Measurements from ENCODE around the gene WDFY3. TPM values are rescaled to one million over a fixed set of nuclear protein-coding genes. Genes with fewer than 3 reads are reported as not detected.

Gene WDFY3
- total RNA-seq, 4 donors from 2014 or later: 79.2 to 244 (median 119) TPM

DNA sequence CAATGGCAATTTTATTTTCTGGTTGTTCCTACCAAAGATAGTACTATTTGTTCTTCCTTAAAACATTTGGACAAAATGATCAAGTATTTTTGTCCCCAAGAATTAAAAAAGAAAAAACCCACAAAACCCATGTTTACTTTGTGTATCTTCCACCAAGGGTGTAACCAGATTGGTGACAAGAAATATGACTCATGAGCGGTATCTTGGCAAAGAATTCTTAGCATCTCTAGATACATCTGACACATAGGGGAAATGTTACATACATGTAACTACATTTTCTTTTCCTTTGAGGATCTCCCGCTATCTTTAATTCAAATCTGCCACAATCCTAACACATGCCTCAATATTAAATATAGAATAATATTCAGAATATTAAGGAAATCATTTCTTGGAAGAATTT is 78.7 kb downstream of the WDFY3 start:
- no peaks in the 10 kb centered on the region for H3K27me3 ChIP-seq
- peak overlapping the region; percentile 78 for H3K27ac ChIP-seq
- TF ChIP-seq POLR2AphosphoS5 (IDR thresholded peaks at IDR 0.05): no peak
- TF ChIP-seq POLR2A (IDR thresholded peaks at IDR 0.05): no peak
- TF ChIP-seq EP300 (IDR thresholded peaks at IDR 0.05): no peak
- TF ChIP-seq CTCF (IDR thresholded peaks at IDR 0.05): no peak
- no peak for DNase-seq (ENCODE audit: low spot score in 2 of 2)
- no peak overlapping the region for H3K4me3 ChIP-seq
- peaks cover 3% of the 10 kb centered on the region for H3K4me1 ChIP-seq
- 70% methylated on average over 2 of the region's 2 CpGs for whole genome bisulfite sequencing
- H3K9me3 ChIP-seq: no peaks in the 10 kb centered on the region
- peaks cover 10% of the 10 kb centered on the region for H3K36me3 ChIP-seq

DNA sequence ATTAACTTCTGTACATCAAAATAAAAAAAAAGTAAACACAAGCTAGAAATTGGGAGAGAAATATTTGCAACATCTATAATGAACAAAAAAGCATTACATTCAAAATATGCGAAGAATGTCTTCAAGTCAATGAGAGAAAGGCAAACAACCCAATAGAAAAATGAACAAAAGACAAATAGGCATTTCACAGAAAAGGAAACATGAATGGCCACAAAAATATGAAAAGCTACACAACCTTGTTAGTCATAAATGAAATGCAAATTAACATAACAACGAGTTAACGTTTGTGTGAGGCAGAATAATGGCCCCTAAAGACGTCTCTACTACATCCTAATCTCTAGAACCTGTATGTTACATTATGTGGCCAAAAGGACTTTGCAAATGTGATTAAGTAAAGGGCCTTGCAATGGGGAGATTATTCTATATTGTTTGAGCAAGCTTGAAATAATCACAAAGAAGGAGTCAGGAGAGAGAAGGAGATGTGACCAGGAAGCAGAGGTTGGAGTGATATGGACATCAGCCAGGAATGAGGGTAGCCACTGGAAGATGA is 86.8 kb downstream of the WDFY3 start:
- no peak for TF ChIP-seq CTCF (IDR thresholded peaks at IDR 0.05)
- no peak for TF ChIP-seq POLR2AphosphoS5 (IDR thresholded peaks at IDR 0.05)
- no peak for TF ChIP-seq POLR2A (IDR thresholded peaks at IDR 0.05)
- no peak for TF ChIP-seq EP300 (IDR thresholded peaks at IDR 0.05)

GRCh38 chr4:84878546-84878945 is 87.9 kb downstream of the WDFY3 start:
- WGBS: 85% methylated on average over 3 of the region's 3 CpGs

More for the DNA sequence above, 86.8 kb downstream of the WDFY3 start:
- H3K4me3 ChIP-seq: no peak overlapping the region
- H3K36me3 ChIP-seq: peaks cover 6% of the 10 kb centered on the region
- DNase-seq (ENCODE audit: low spot score in 2 of 2): no peak
- H3K9me3 ChIP-seq: no peaks in the 10 kb centered on the region
- H3K4me1 ChIP-seq: no peaks in the 10 kb centered on the region
- 84% methylated on average over 4 of the region's 4 CpGs for WGBS
- H3K27me3 ChIP-seq: no peaks in the 10 kb centered on the region
- no peak overlapping the region for H3K27ac ChIP-seq

DNA sequence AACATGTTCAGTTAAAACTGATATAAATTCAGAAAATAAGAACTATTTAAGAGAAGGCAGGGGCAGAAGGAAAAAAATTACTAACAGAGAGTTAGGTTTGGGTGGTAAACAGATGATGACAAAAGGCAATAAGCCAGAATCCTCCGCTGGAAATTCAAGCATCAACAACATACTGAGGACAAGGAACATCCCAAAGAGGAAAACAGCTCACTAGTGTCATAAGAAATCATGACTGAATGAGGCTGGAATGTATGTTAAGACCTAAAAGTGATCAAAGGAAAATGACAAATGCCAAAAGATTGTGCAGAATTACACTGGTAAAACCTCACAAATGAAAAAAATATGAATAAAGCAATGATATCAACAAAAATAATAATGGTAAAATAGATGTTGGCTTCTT is 88.4 kb downstream of the WDFY3 start:
- peaks cover 6% of the 10 kb centered on the region for H3K36me3 ChIP-seq
- H3K4me1 ChIP-seq: no peaks in the 10 kb centered on the region
- no peak overlapping the region for H3K4me3 ChIP-seq
- WGBS: 52% methylated on average over 1 of the region's 1 CpG
- DNase-seq (ENCODE audit: low spot score in 2 of 2): no peak
- no peaks in the 10 kb centered on the region for H3K9me3 ChIP-seq
- H3K27ac ChIP-seq: no peak overlapping the region
- TF ChIP-seq POLR2A (IDR thresholded peaks at IDR 0.05): no peak
- TF ChIP-seq EP300 (IDR thresholded peaks at IDR 0.05): no peak
- TF ChIP-seq POLR2AphosphoS5 (IDR thresholded peaks at IDR 0.05): no peak
- TF ChIP-seq CTCF (IDR thresholded peaks at IDR 0.05): no peak
- H3K27me3 ChIP-seq: no peaks in the 10 kb centered on the region

More at GRCh38 chr4:84878546-84878945, 87.9 kb downstream of the WDFY3 start:
- H3K4me3 ChIP-seq: no peak overlapping the region
- H3K9me3 ChIP-seq: no peaks in the 10 kb centered on the region
- no peaks in the 10 kb centered on the region for H3K4me1 ChIP-seq
- DNase-seq (ENCODE audit: low spot score in 2 of 2): no peak
- no peaks in the 10 kb centered on the region for H3K27me3 ChIP-seq
- H3K27ac ChIP-seq: no peak overlapping the region
- H3K36me3 ChIP-seq: peaks cover 6% of the 10 kb centered on the region
- no peak for TF ChIP-seq POLR2AphosphoS5 (IDR thresholded peaks at IDR 0.05)
- TF ChIP-seq EP300 (IDR thresholded peaks at IDR 0.05): no peak
- TF ChIP-seq CTCF (IDR thresholded peaks at IDR 0.05): no peak
- TF ChIP-seq POLR2A (IDR thresholded peaks at IDR 0.05): no peak

GRCh38 chr4:84877051-84877833 is 89.2 kb downstream of the WDFY3 start:
- Histone ChIP-seq H3K36me3 (peaks cover 6% of the 10 kb centered on the region), H3K4me3 (no peak overlapping the region), H3K27ac (peak overlapping the region; percentile 16), H3K9me3 (no peaks in the 10 kb centered on the region), H3K4me1 (no peaks in the 10 kb centered on the region), H3K27me3 (no peaks in the 10 kb centered on the region)
- 79% methylated on average over 5 of the region's 5 CpGs for WGBS
- no peak for DNase-seq (ENCODE audit: low spot score in 2 of 2)
- TF ChIP-seq POLR2A (IDR thresholded peaks at IDR 0.05): no peak

Measured in suprapubic skin (tissue), 4 donors.